GM23338 (cell line): ENCODE data around the gene SAMD11. TPM values are rescaled to one million over a fixed set of nuclear protein-coding genes. Genes with fewer than 3 reads are reported as not detected.

ENCODE experiments used
- ATAC-seq: fragments of 200-7000 bp; cut with Tn5 transposase; 3 replicates; pipeline ENCODE4 v1.9.1; 2020
- DNase-seq: peaks from one replicate; pipeline ENCODE4 v3.0.0-alpha.2; 2015; ENCODE audit warnings: low spot score
- H2AFZ ChIP-seq: fragments of 200-600 bp; sonication (generic); 2 replicates; pipeline ENCODE4 v1.8.0; 2016; ENCODE audit warnings: antibody characterized with exemption, mild to moderate bottlenecking, moderate library complexity
- H3F3A ChIP-seq: fragments of 200-600 bp; sonication (generic); replicated peaks from 2 replicates; pipeline ENCODE4 v1.8.0; 2017; ENCODE audit warnings: antibody characterized with exemption, mixed run types, low read depth
- H3K27ac ChIP-seq: fragments of 200-600 bp; sonication (generic); 2 replicates; pipeline ENCODE4 v1.6.1; 2016; ENCODE audit warnings: low read depth
- H3K27me3 ChIP-seq: fragments of 200-600 bp; sonication (generic); 2 replicates; pipeline ENCODE4 v1.8.0; 2016; ENCODE audit warnings: mild to moderate bottlenecking, mixed run types, moderate library complexity; ENCODE audit not compliant: insufficient read depth
- H3K36me3 ChIP-seq: fragments of 200-600 bp; sonication (generic); 2 replicates; pipeline ENCODE4 v1.8.0; 2016; ENCODE audit warnings: mild to moderate bottlenecking; ENCODE audit not compliant: insufficient read depth
- H3K4me1 ChIP-seq: fragments of 200-600 bp; sonication (generic); 2 replicates; pipeline ENCODE4 v1.8.0; 2016; ENCODE audit warnings: mild to moderate bottlenecking, moderate library complexity; ENCODE audit not compliant: insufficient read depth
- H3K4me2 ChIP-seq: fragments of 200-600 bp; sonication (generic); 2 replicates; pipeline ENCODE4 v1.7.1; 2017; ENCODE audit warnings: mixed run types
- H3K4me3 ChIP-seq: fragments of 200-600 bp; sonication (generic); 2 replicates; pipeline ENCODE4 v1.6.1; 2016; ENCODE audit warnings: mixed run types
- H3K79me2 ChIP-seq: fragments of 200-600 bp; sonication (generic); replicated peaks from 2 replicates; pipeline ENCODE4 v1.8.0; 2017; ENCODE audit warnings: mild to moderate bottlenecking; ENCODE audit not compliant: insufficient read depth
- H3K9me2 ChIP-seq: fragments of 200-600 bp; sonication (generic); 2 replicates; pipeline ENCODE4 v1.8.0; 2017; ENCODE audit not compliant: insufficient read depth
- H4K20me1 ChIP-seq: fragments of 200-600 bp; sonication (generic); replicated peaks from 2 replicates; pipeline ENCODE4 v1.8.0; 2017; ENCODE audit warnings: mild to moderate bottlenecking; ENCODE audit not compliant: insufficient read depth
- H3K27ac Mint-ChIP-seq: 2 replicates; pipeline ENCODE4 v1.8.0; 2020; ENCODE audit warnings: inconsistent platforms, mild to moderate bottlenecking, moderate library complexity, mixed read lengths
- H3K27me3 Mint-ChIP-seq: 3 replicates; pipeline ENCODE4 v1.8.0; 2022; ENCODE audit warnings: low read depth, mild to moderate bottlenecking, moderate library complexity, mixed read lengths, inconsistent platforms; ENCODE audit not compliant: insufficient read depth, poor library complexity
- H3K36me3 Mint-ChIP-seq: 3 replicates; pipeline ENCODE4 v1.8.0; 2021; ENCODE audit warnings: low read depth, mild to moderate bottlenecking, inconsistent platforms, moderate library complexity, mixed read lengths
- H3K4me1 Mint-ChIP-seq: 3 replicates; pipeline ENCODE4 v1.8.0; 2020; ENCODE audit warnings: mild to moderate bottlenecking, inconsistent platforms, mixed read lengths
- H3K4me3 Mint-ChIP-seq: 3 replicates; pipeline ENCODE4 v1.8.0; 2021; ENCODE audit warnings: moderate library complexity, mild to moderate bottlenecking, inconsistent platforms, mixed read lengths
- H3K9me3 Mint-ChIP-seq: 3 replicates; pipeline ENCODE4 v1.8.0; 2020; ENCODE audit warnings: moderate library complexity, mild to moderate bottlenecking, inconsistent platforms, mixed read lengths
- CREB1 ChIP-seq: fragments of 250-450 bp; sonication (Bioruptor Pico); IDR thresholded peaks from 2 replicates; pipeline ENCODE4 v1.5.0; 2020; ENCODE audit warnings: low read depth, mild to moderate bottlenecking, moderate library complexity
- CTCF ChIP-seq, 2 experiments: fragments of 200-600 bp in 1 of 2; sonication (generic) in 1 of 2; conservative IDR thresholded peaks; 2 replicates each; pipeline versions ENCODE4 v1.5.1 to v1.6.1; 2016 to 2017; ENCODE audit warnings: antibody characterized with exemption in 2 of 2, low read depth in 2 of 2, mild to moderate bottlenecking in 2 of 2, moderate library complexity in 1 of 2
- EZH2 ChIP-seq: fragments of 200-600 bp; sonication (generic); IDR thresholded peaks from one replicate; pipeline ENCODE4 v1.8.0; 2017; ENCODE audit warnings: antibody characterized with exemption, mild to moderate bottlenecking, low read depth; ENCODE audit not compliant: unreplicated experiment
- JUNB ChIP-seq: IDR thresholded peaks from one replicate; pipeline ENCODE4 v1.6.1; 2016; ENCODE audit warnings: antibody characterized with exemption; ENCODE audit not compliant: unreplicated experiment
- NANOG ChIP-seq: IDR thresholded peaks from 2 replicates; pipeline ENCODE4 v1.6.1; 2016; ENCODE audit warnings: antibody characterized with exemption, borderline replicate concordance
- POLR2AphosphoS5 ChIP-seq: IDR thresholded peaks from 2 replicates; pipeline ENCODE4 v1.6.1; 2016; ENCODE audit warnings: antibody characterized with exemption, low read depth
- REST ChIP-seq: IDR thresholded peaks from one replicate; pipeline ENCODE4 v1.6.1; 2018; ENCODE audit warnings: antibody characterized with exemption; ENCODE audit not compliant: unreplicated experiment
- STAT1 ChIP-seq: IDR thresholded peaks from one replicate; pipeline ENCODE4 v1.6.1; 2016; ENCODE audit warnings: antibody characterized with exemption; ENCODE audit not compliant: unreplicated experiment
- polyA plus RNA-seq: library from polyadenylated mRNA; unstranded; fragments of >200 nt; fragmentation: Nextera tagmentation; extraction: Ambion mirVana; gene quantifications from 2 replicates; pipeline ENCODE4 v1.2.1, GENCODE V29; 2016
- total RNA-seq: library from RNA; depleted of rRNA; stranded (reverse); fragments of >200 nt; shearing (Covaris generic); gene quantifications from 2 replicates; pipeline ENCODE4 v1.2.3, GENCODE V29; 2014

The SAMD11 gene
- total and polyA plus RNA-seq, 2 experiments from 2014 or later = 0.14 to 0.40 TPM

GRCh38 chr1:905811-906599 lies 17.7 kb upstream of the SAMD11 start:
- H3K27ac ChIP-seq = no peak overlapping the region
- no peaks in the 10 kb centered on the region for H3K79me2 ChIP-seq
- peaks cover 2% of the 10 kb centered on the region; the same call in 1 of the 3 replicates for H3K36me3 Mint-ChIP-seq
- no peak overlapping the region for H3K4me3 ChIP-seq
- no peaks in the 10 kb centered on the region for H3F3A ChIP-seq
- ATAC-seq (no peak), DNase-seq (no peak)
- peaks cover 61% of the 10 kb centered on the region for H3K27me3 ChIP-seq
- no peaks in the 10 kb centered on the region for H3K9me2 ChIP-seq
- no peaks in the 10 kb centered on the region; the same call in 1 of the 2 replicates for H4K20me1 ChIP-seq
- no peaks in the 10 kb centered on the region for H3K4me1 ChIP-seq
- no peaks in the 10 kb centered on the region for H3K36me3 ChIP-seq
- H3K27me3 Mint-ChIP-seq = peaks cover 54% of the 10 kb centered on the region
- no peak overlapping the region for H2AFZ ChIP-seq
- H3K4me2 ChIP-seq = peak overlapping the region; percentile 84; the same call in 1 of the 2 replicates
- H3K4me1 Mint-ChIP-seq = peaks cover 5% of the 10 kb centered on the region; the same call in 2 of the 3 replicates
- no peaks in the 10 kb centered on the region; the same call in 2 of the 3 replicates for H3K9me3 Mint-ChIP-seq
- H3K27ac Mint-ChIP-seq = no peak overlapping the region
- TF ChIP-seq JUNB (no peak), EZH2 (peak; percentile 22), STAT1 (no peak), NANOG (no peak)
- peak overlapping the region; percentile 78 for H3K4me3 Mint-ChIP-seq

GRCh38 chr1:906600-907420 lies 16.9 kb upstream of the SAMD11 start:
- no peaks in the 10 kb centered on the region for H3F3A ChIP-seq
- TF ChIP-seq REST (no peak), CTCF (conservative IDR thresholded peaks at IDR 0.05; ENCODE audit: low read depth in 2 of 2) (no peak), JUNB (no peak), POLR2AphosphoS5 (no peak), EZH2 (no peak), CREB1 (CRISPR knock-in tag) (no peak)

More at GRCh38 chr1:906600-907420, 16.9 kb upstream of the SAMD11 start:
- no peak for DNase-seq
- ATAC-seq = peak; percentile 9; the same call in 2 of the 3 replicates
- Mint-ChIP-seq H3K4me1 (peaks cover 5% of the 10 kb centered on the region; the same call in 2 of the 3 replicates), H3K9me3 (no peaks in the 10 kb centered on the region; the same call in 2 of the 3 replicates), H3K27ac (no peak overlapping the region), H3K4me3 (0 out of 3 replicates have a peak overlapping the region, but pooled peaks have one; percentile 26), H3K36me3 (peaks cover 2% of the 10 kb centered on the region; the same call in 1 of the 3 replicates), H3K27me3 (peaks cover 60% of the 10 kb centered on the region)
- no peaks in the 10 kb centered on the region for H3K9me2 ChIP-seq
- H3K4me3 ChIP-seq = no peak overlapping the region
- H3K27ac ChIP-seq = no peak overlapping the region
- H3K36me3 ChIP-seq = no peaks in the 10 kb centered on the region
- H3K79me2 ChIP-seq = no peaks in the 10 kb centered on the region
- peaks cover 68% of the 10 kb centered on the region for H3K27me3 ChIP-seq
- no peak overlapping the region for H3K4me2 ChIP-seq
- no peaks in the 10 kb centered on the region for H3K4me1 ChIP-seq
- H2AFZ ChIP-seq = no peak overlapping the region
- H4K20me1 ChIP-seq = no peaks in the 10 kb centered on the region; the same call in 1 of the 2 replicates
